Measurements from ENCODE around the gene PMPCA. TPM values are rescaled to one million over a fixed set of nuclear protein-coding genes. Genes with fewer than 3 reads are reported as not detected.
A peak's percentile ranks its signal among the peaks of the same experiment; 100 is the strongest.

Gene PMPCA
- total RNA-seq, 1 experiment from 2014 or later, result 94.5 TPM

GRCh38 chr9:136409557-136410455, 652 bp upstream of the PMPCA start:
- Histone ChIP-seq H2BK120ac (ENCODE audit: low read depth, low read length, poor library complexity, severe bottlenecking) (no peak overlapping the region), H3K23ac (ENCODE audit: insufficient read length, low read depth, low read length) (no peak overlapping the region), H3K79me2 (ENCODE audit: insufficient read depth, low read length) (peaks cover 16% of the 10 kb centered on the region; the same call in 1 of the 2 replicates), H3K56ac (ENCODE audit: insufficient read length, low read depth, low read length) (no peak overlapping the region), H3K79me1 (ENCODE audit: insufficient read depth, low read depth, low read length, poor library complexity, severe bottlenecking) (peaks cover 22% of the 10 kb centered on the region), H2BK5ac (ENCODE audit: insufficient read length, low read length) (no peak overlapping the region), H4K5ac (ENCODE audit: insufficient read length, low read depth, low read length) (no peak overlapping the region), H3K14ac (ENCODE audit: insufficient read depth, low read length) (peak overlapping the region; percentile 83), H4K8ac (replicated peaks; ENCODE audit: insufficient read length, low read depth, low read length) (no peak overlapping the region), H3K27me3 (ENCODE audit: insufficient read depth, low read length) (no peaks in the 10 kb centered on the region), H4K20me1 (ENCODE audit: control insufficient read depth, insufficient read depth, insufficient read length) (no peaks in the 10 kb centered on the region), H3K4ac (ENCODE audit: low read depth, low read length) (no peak overlapping the region; the same call in 1 of the 2 replicates), H4K91ac (ENCODE audit: insufficient read length, low read depth, low read length) (no peak overlapping the region), H3T11ph (ENCODE audit: low read length) (no peak overlapping the region), H2BK15ac (ENCODE audit: low read depth, low read length) (no peak overlapping the region), H3K4me2 (ENCODE audit: insufficient read depth, insufficient read length, low read length) (peak overlapping the region; percentile 79), H3K9ac (ENCODE audit: extremely low read depth, insufficient read length, low read length) (peak overlapping the region; percentile 59), H3K9me3 (ENCODE audit: control insufficient read depth, low read depth, low read length) (no peaks in the 10 kb centered on the region), H2BK20ac (ENCODE audit: low read depth, low read length, poor library complexity, severe bottlenecking) (no peak overlapping the region), H2AK5ac (ENCODE audit: insufficient read length, low read length) (no peak overlapping the region), H3K4me1 (ENCODE audit: insufficient read depth, low read length) (no peaks in the 10 kb centered on the region), H2AFZ (ENCODE audit: low read length) (no peak overlapping the region), H3K23me2 (ENCODE audit: insufficient read length, low read depth, low read length, poor library complexity, severe bottlenecking) (peaks cover 15% of the 10 kb centered on the region), H3K18ac (ENCODE audit: insufficient read length, low read depth, low read length) (peak overlapping the region; percentile 27), H2BK12ac (ENCODE audit: insufficient read length, low read depth, low read length) (no peak overlapping the region), H3K27ac (ENCODE audit: insufficient read length, low read depth, low read length) (no peak overlapping the region)
- H3K9me3 Mint-ChIP-seq, result no peaks in the 10 kb centered on the region
- H3K36me3 Mint-ChIP-seq (ENCODE audit: insufficient read depth in 1 of 3, low read depth in 3 of 3), result peaks cover 47 to 75% (median 66%) of the 10 kb centered on the region in 3 experiments; a peak in 6 of 7 replicates
- TF ChIP-seq CTCF (conservative IDR thresholded peaks at IDR 0.05), result no peak
- DNase-seq, result no peak
- peaks cover 22 to 25% of the 10 kb centered on the region in 2 experiments for H3K4me1 Mint-ChIP-seq
- peak overlapping the region; percentile 91 to 96 for H3K4me3 Mint-ChIP-seq
- WGBS (ENCODE audit: extremely low coverage, insufficient read length, low lambda C conversion rate), result no CpG with 5 or more reads among the region's 71 CpGs
- peak overlapping the region; percentile 86 to 94 (median 92); a peak in 6 of 7 replicates for H3K27ac Mint-ChIP-seq
- H3K27me3 Mint-ChIP-seq (ENCODE audit: low read depth), result peaks cover 3% of the 10 kb centered on the region
